Colonic mucosa (tissue), 4 donors: ENCODE measurements around the gene MEX3B. TPM values are rescaled to one million over a fixed set of nuclear protein-coding genes. Genes with fewer than 3 reads are reported as not detected.

Experiments used
- DNase-seq: peaks from one replicate; pipeline ENCODE4 v3.0.0-alpha.2; 2020
- H3K27ac ChIP-seq: fragments of 200-600 bp; one replicate; pipeline ENCODE4 v1.8.0; 2021
- H3K27me3 ChIP-seq: fragments of 200-600 bp; one replicate; pipeline ENCODE4 v1.8.0; 2021
- H3K36me3 ChIP-seq: fragments of 200-600 bp; one replicate; pipeline ENCODE4 v1.8.0; 2021
- H3K4me1 ChIP-seq: fragments of 200-600 bp; one replicate; pipeline ENCODE4 v1.8.0; 2021; ENCODE audit warnings: mild to moderate bottlenecking
- H3K4me3 ChIP-seq: fragments of 200-600 bp; one replicate; pipeline ENCODE4 v1.8.0; 2021
- H3K9ac ChIP-seq, 2 donors: one replicate each; pipeline ENCODE4 v1.7.0; 2013; ENCODE audit warnings: control low read depth in 2 of 2, low read depth in 2 of 2, low read length in 2 of 2
- H3K9me3 ChIP-seq: fragments of 200-600 bp; one replicate; pipeline ENCODE4 v1.8.0; 2021
- CTCF ChIP-seq: fragments of 200-600 bp; IDR thresholded peaks from one replicate; pipeline ENCODE4 v1.8.0; 2022; ENCODE audit warnings: antibody characterized with exemption, mild to moderate bottlenecking
- intact Hi-C: fragments of 100-400 bp; cut with DNase I; formaldehyde crosslinking; loops from one replicate; pipeline ENCODE4 v1.14.1; 2022
- total RNA-seq, 2 donors: library from RNA; stranded (reverse); fragmentation: NEBNext Ultra II Directional in 1 of 2; extraction: Animal tissue kit (Norgen Biotek cat#: 25700) in 1 of 2; gene quantifications; one replicate each; pipeline ENCODE4 v1.2.1, GENCODE V29; 2021
- donor health status: healthy.
- donor health status: DM: no; HTN: no; CAD: no.
- donor health status: DM: no; HTN: no; CAD: no.

Gene MEX3B
- total RNA-seq, 2 donors from 2014 or later, result 0.72 to 1.1 TPM

GRCh38 chr15:82047453-82048400 lies 1.9 kb upstream of the MEX3B start:
- Histone ChIP-seq H3K9me3 (no peaks in the 10 kb centered on the region), H3K36me3 (no peaks in the 10 kb centered on the region), H3K9ac (peak overlapping the region; percentile 26 to 36), H3K4me1 (peaks cover 7% of the 10 kb centered on the region), H3K4me3 (peak overlapping the region; percentile 84), H3K27ac (peak overlapping the region; percentile 27), H3K27me3 (peaks cover 26% of the 10 kb centered on the region)
- intact Hi-C loops, result loop anchor here (10.0 kb wide), 1 partner anchor 563 kb away; no protein-coding TSS in a partner anchor
- DNase-seq, result no peak
- TF ChIP-seq CTCF, result peak; percentile 17

- H3K4me1 ChIP-seq, result peaks cover 7% of the 10 kb centered on the region
- H3K36me3 ChIP-seq, result no peaks in the 10 kb centered on the region
- peak; percentile 56 for TF ChIP-seq CTCF
- no peaks in the 10 kb centered on the region for H3K9me3 ChIP-seq
- H3K27me3 ChIP-seq, result peaks cover 26% of the 10 kb centered on the region
- peak overlapping the region; percentile 68 to 72 for H3K9ac ChIP-seq
- H3K27ac ChIP-seq, result peak overlapping the region; percentile 87
- H3K4me3 ChIP-seq, result peak overlapping the region; percentile 84
- DNase-seq, result peak; percentile 91
- intact Hi-C loops, result loop anchor here (10.0 kb wide), 1 partner anchor 562 kb away; no protein-coding TSS in a partner anchor
Observed at GRCh38 chr15:82046666-82047452, 1.0 kb upstream of the MEX3B start.

- Histone ChIP-seq H3K36me3 (no peaks in the 10 kb centered on the region), H3K4me1 (peaks cover 11% of the 10 kb centered on the region), H3K27me3 (peaks cover 26% of the 10 kb centered on the region), H3K27ac (peak overlapping the region; percentile 87), H3K9ac (peak overlapping the region; percentile 34 to 59), H3K4me3 (peak overlapping the region; percentile 84), H3K9me3 (no peaks in the 10 kb centered on the region)
- intact Hi-C loops, result loop anchor here (10.0 kb wide), 1 partner anchor 561 kb away; no protein-coding TSS in a partner anchor
- DNase-seq, result peak; percentile 43
- TF ChIP-seq CTCF, result no peak
Observed at GRCh38 chr15:82045179-82045891, 483 bp downstream of the MEX3B start.

- Histone ChIP-seq H3K36me3 (no peaks in the 10 kb centered on the region), H3K27me3 (peaks cover 26% of the 10 kb centered on the region), H3K4me1 (peaks cover 11% of the 10 kb centered on the region), H3K4me3 (peak overlapping the region; percentile 84), H3K9me3 (no peaks in the 10 kb centered on the region), H3K9ac (peak overlapping the region; percentile 55 to 59), H3K27ac (peak overlapping the region; percentile 87)
- DNase-seq, result peak; percentile 55
- no peak for TF ChIP-seq CTCF
- intact Hi-C loops, result loop anchor here (10.0 kb wide), 1 partner anchor 560 kb away; no protein-coding TSS in a partner anchor
Observed at GRCh38 chr15:82044373-82045178, 1.2 kb downstream of the MEX3B start.
